KMS-11 (cell line): ENCODE results near the gene PCNT.

Experiments used
- H2AFZ ChIP-seq: fragments of 200-600 bp; sonication (generic); 2 replicates; pipeline ENCODE4 v1.6.1; 2016; ENCODE audit warnings: antibody characterized with exemption, mixed run types, low read depth
- H3K27ac ChIP-seq: fragments of 200-600 bp; sonication (generic); 2 replicates; pipeline ENCODE4 v1.6.1; 2016; ENCODE audit warnings: mild to moderate bottlenecking, mixed run types
- H3K27me3 ChIP-seq: fragments of 200-600 bp; sonication (generic); 2 replicates; pipeline ENCODE4 v1.6.1; 2017; ENCODE audit warnings: mild to moderate bottlenecking, low read depth, mixed run types, moderate library complexity; ENCODE audit not compliant: insufficient read depth
- H3K36me3 ChIP-seq: fragments of 200-600 bp; sonication (generic); 2 replicates; pipeline ENCODE4 v1.6.1; 2017; ENCODE audit warnings: mild to moderate bottlenecking, mixed run types; ENCODE audit not compliant: insufficient read depth
- H3K4me1 ChIP-seq: fragments of 200-600 bp; sonication (generic); 2 replicates; pipeline ENCODE4 v1.6.1; 2016; ENCODE audit warnings: mild to moderate bottlenecking, low read depth, mixed run types; ENCODE audit not compliant: poor library complexity, severe bottlenecking
- H3K4me2 ChIP-seq: fragments of 200-600 bp; sonication (generic); 2 replicates; pipeline ENCODE4 v1.7.0; 2016; ENCODE audit warnings: mild to moderate bottlenecking, mixed run types
- H3K4me3 ChIP-seq: fragments of 200-600 bp; sonication (generic); IDR thresholded peaks from 2 replicates; pipeline ENCODE4 v1.6.1; 2017; ENCODE audit warnings: low read depth, low read length, mixed read lengths; ENCODE audit not compliant: insufficient read depth
- H3K79me2 ChIP-seq: fragments of 200-600 bp; sonication (generic); 2 replicates; pipeline ENCODE4 v1.6.1; 2016; ENCODE audit warnings: low read depth, mixed run types; ENCODE audit not compliant: insufficient read depth
- H3K9ac ChIP-seq: fragments of 200-600 bp; sonication (generic); 2 replicates; pipeline ENCODE4 v1.6.1; 2016; ENCODE audit warnings: mild to moderate bottlenecking, mixed run types
- H4K20me1 ChIP-seq: fragments of 200-600 bp; sonication (generic); 2 replicates; pipeline ENCODE4 v1.6.1; 2016; ENCODE audit warnings: mild to moderate bottlenecking, mixed run types; ENCODE audit not compliant: insufficient read depth
- TF ChIP-seq, protein P1 (sequence below): fragments of 200-600 bp; sonication (generic); conservative IDR thresholded peaks from 2 replicates; pipeline ENCODE4 v1.6.1; 2017; ENCODE audit warnings: low read depth, mild to moderate bottlenecking, antibody characterized with exemption, low read length, moderate library complexity, mixed read lengths

PCNT gene

DNA sequence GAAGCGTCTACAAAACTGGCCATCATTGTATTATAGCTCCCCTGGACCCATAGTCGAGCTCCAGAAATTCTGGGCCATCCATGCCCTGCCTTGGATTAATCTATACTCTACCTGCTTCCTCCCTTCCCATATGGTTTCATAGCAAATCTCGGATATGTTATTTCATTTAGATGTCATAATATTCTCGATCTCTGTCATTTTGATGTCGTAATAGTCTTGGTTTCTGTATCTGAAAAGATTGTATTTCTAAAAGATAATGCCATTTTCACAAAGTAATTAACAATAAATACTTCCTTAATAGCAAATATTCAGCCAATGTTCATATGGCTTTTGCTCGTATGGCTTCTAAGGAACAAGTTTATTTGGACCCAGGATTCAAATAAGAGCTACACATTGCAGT lies 169.9 kb downstream of the PCNT start:
- H3K27ac ChIP-seq: no peak overlapping the region
- TF ChIP-seq, protein P1, sequence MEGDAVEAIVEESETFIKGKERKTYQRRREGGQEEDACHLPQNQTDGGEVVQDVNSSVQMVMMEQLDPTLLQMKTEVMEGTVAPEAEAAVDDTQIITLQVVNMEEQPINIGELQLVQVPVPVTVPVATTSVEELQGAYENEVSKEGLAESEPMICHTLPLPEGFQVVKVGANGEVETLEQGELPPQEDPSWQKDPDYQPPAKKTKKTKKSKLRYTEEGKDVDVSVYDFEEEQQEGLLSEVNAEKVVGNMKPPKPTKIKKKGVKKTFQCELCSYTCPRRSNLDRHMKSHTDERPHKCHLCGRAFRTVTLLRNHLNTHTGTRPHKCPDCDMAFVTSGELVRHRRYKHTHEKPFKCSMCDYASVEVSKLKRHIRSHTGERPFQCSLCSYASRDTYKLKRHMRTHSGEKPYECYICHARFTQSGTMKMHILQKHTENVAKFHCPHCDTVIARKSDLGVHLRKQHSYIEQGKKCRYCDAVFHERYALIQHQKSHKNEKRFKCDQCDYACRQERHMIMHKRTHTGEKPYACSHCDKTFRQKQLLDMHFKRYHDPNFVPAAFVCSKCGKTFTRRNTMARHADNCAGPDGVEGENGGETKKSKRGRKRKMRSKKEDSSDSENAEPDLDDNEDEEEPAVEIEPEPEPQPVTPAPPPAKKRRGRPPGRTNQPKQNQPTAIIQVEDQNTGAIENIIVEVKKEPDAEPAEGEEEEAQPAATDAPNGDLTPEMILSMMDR: no peak
- no peak overlapping the region for H3K4me2 ChIP-seq
- peaks cover under 1% of the 10 kb centered on the region for H3K4me1 ChIP-seq
- H3K9ac ChIP-seq: no peak overlapping the region
- H3K79me2 ChIP-seq: no peaks in the 10 kb centered on the region
- H4K20me1 ChIP-seq: no peaks in the 10 kb centered on the region
- no peak overlapping the region for H3K4me3 ChIP-seq
- no peaks in the 10 kb centered on the region; the same call in 1 of the 2 replicates for H3K36me3 ChIP-seq
- no peak overlapping the region for H2AFZ ChIP-seq
- H3K27me3 ChIP-seq: no peaks in the 10 kb centered on the region
